NB4 (cell line): ENCODE data around the gene KCNG2.

Experiments
- CTCF ChIP-seq: IDR thresholded peaks from one replicate; pipeline ENCODE4 v1.5.1; 2012; ENCODE audit warnings: low read depth, low read length
- POLR2A ChIP-seq: IDR thresholded peaks from 2 replicates; pipeline ENCODE4 v1.6.1; 2011; ENCODE audit warnings: mild to moderate bottlenecking; ENCODE audit not compliant: insufficient read length; ENCODE audit errors: extremely low read depth
- TF ChIP-seq, protein P1 (sequence below): IDR thresholded peaks from 2 replicates; pipeline ENCODE4 v1.6.1; 2011; ENCODE audit warnings: low read depth, low read length

DNA sequence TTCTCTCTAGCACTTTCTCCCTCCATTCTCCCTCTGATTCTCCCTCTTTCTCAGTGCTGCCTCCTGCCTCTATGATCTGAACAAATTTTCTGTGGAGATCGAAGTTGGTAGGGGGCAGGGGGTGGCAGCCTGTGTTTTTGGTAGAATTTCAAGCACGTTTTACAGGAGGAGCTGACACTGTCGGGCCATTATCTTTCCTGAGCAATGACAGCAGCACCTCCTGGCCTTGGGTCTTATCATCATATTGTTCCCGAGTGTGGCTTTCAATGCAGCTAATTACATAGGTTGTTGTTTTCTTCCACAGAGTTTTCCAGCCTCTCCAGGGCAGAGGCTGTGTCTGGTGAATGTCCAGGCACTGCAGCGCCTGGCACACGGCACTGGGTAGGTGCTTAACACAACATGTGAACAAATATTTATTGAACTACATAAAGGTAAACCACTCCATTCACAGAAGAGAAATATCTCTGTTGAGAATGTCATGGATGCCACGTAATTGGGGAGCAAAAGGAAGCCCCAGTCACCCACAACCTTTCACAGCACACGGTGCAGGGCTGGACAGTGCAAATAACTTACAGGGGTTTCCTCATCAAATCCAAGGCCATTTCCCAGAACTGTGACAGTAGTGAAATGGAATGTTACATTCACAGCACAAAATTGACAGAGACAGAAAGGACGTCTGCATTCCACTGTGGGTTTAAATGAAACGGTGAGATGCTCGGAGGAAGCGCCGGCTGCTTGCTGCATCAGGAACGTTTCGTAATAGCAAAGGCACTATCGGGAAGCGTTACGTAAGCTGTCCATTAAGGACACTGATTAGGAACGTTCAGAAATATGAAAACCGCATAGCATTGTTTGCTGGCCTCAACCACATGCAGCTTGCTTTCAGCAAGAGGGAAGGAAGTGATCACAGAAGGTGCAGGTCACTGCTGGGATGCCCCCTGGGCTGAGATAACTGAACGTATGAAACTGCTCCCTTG is 6.5 kb upstream of the KCNG2 start:
- TF ChIP-seq CTCF (no peak), POLR2A (peak; percentile 45)
- TF ChIP-seq, protein P1, sequence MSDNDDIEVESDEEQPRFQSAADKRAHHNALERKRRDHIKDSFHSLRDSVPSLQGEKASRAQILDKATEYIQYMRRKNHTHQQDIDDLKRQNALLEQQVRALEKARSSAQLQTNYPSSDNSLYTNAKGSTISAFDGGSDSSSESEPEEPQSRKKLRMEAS, result peak; percentile 76
